Panc1 (cell line): ENCODE data around the gene STARD3NL.

Experiments used
- CTCF ChIP-seq: fragments of 450-650 bp; IDR thresholded peaks from 2 replicates; pipeline ENCODE4 v1.5.1; 2017; ENCODE audit warnings: mild to moderate bottlenecking
- POLR2AphosphoS5 ChIP-seq: IDR thresholded peaks from 2 replicates; pipeline ENCODE4 v1.6.1; 2012; ENCODE audit warnings: mild to moderate bottlenecking, low read depth, low read length, moderate library complexity
- REST ChIP-seq, 2 experiments: IDR thresholded peaks; 2 replicates each; pipeline ENCODE4 v1.6.1; 2011 to 2012; ENCODE audit warnings: low read depth in 2 of 2, control low read depth in 1 of 2, low read length in 1 of 2, mild to moderate bottlenecking in 1 of 2, moderate library complexity in 1 of 2; ENCODE audit not compliant: insufficient read depth in 1 of 2
- TCF7L2 ChIP-seq: IDR thresholded peaks from 2 replicates; pipeline ENCODE4 v1.6.1; 2011; ENCODE audit warnings: mild to moderate bottlenecking, low read depth, low read length, inconsistent platforms

GRCh38 chr7:38257350-38257677, 79.3 kb downstream of the STARD3NL start:
- TF ChIP-seq CTCF (no peak), POLR2AphosphoS5 (no peak), REST (IDR thresholded peaks at IDR 0.05; ENCODE audit: insufficient read depth in 1 of 2, low read depth in 2 of 2, low read length in 1 of 2) (no peak), TCF7L2 (no peak)
